Skeletal muscle satellite cell (primary cell): Measurements from ENCODE around the gene KIRREL3.

ENCODE experiments used
- H3K27me3 ChIP-seq: 2 replicates; pipeline ENCODE4 v1.7.0; 2013; ENCODE audit warnings: low read length; ENCODE audit not compliant: control insufficient read depth, insufficient read depth
- H3K36me3 ChIP-seq: 2 replicates; pipeline ENCODE4 v1.7.0; 2013; ENCODE audit warnings: mild to moderate bottlenecking, control low read depth, low read length; ENCODE audit not compliant: insufficient read depth
- H3K4me1 ChIP-seq: 2 replicates; pipeline ENCODE4 v1.7.0; 2013; ENCODE audit warnings: low read length; ENCODE audit not compliant: control insufficient read depth, insufficient read depth
- H3K4me2 ChIP-seq: 2 replicates; pipeline ENCODE4 v1.7.0; 2013; ENCODE audit warnings: mild to moderate bottlenecking, low read length
- H3K4me3 ChIP-seq: 2 replicates; pipeline ENCODE4 v1.7.0; 2013; ENCODE audit warnings: low read length
- H3K9ac ChIP-seq: 2 replicates; pipeline ENCODE4 v1.7.0; 2013; ENCODE audit warnings: mild to moderate bottlenecking, low read depth, low read length, moderate library complexity
- H3K9me3 ChIP-seq: replicated peaks from 2 replicates; pipeline ENCODE4 v1.7.0; 2013; ENCODE audit warnings: mild to moderate bottlenecking, control low read depth, low read length

The KIRREL3 gene

GRCh38 chr11:126521196-126521595, 479.4 kb downstream of the KIRREL3 start:
- no peaks in the 10 kb centered on the region for H3K4me1 ChIP-seq
- no peak overlapping the region for H3K4me2 ChIP-seq
- H3K9me3 ChIP-seq: no peaks in the 10 kb centered on the region
- H3K27me3 ChIP-seq: no peaks in the 10 kb centered on the region
- H3K36me3 ChIP-seq: no peaks in the 10 kb centered on the region
- H3K9ac ChIP-seq: no peak overlapping the region
- H3K4me3 ChIP-seq: no peak overlapping the region

- Histone ChIP-seq H3K36me3 (no peaks in the 10 kb centered on the region), H3K4me1 (no peaks in the 10 kb centered on the region), H3K27me3 (no peaks in the 10 kb centered on the region)
Measured at GRCh38 chr11:126519764-126520734, 480.5 kb downstream of the KIRREL3 start.

GRCh38 chr11:126518972-126519690, 481.4 kb downstream of the KIRREL3 start:
- Histone ChIP-seq H3K4me3 (no peak overlapping the region), H3K4me1 (no peaks in the 10 kb centered on the region), H3K4me2 (no peak overlapping the region), H3K9me3 (no peaks in the 10 kb centered on the region), H3K9ac (no peak overlapping the region), H3K27me3 (no peaks in the 10 kb centered on the region), H3K36me3 (no peaks in the 10 kb centered on the region)

More at GRCh38 chr11:126519764-126520734, 480.5 kb downstream of the KIRREL3 start:
- H3K4me2 ChIP-seq: no peak overlapping the region
- H3K9me3 ChIP-seq: no peaks in the 10 kb centered on the region
- no peak overlapping the region for H3K9ac ChIP-seq
- H3K4me3 ChIP-seq: no peak overlapping the region

DNA sequence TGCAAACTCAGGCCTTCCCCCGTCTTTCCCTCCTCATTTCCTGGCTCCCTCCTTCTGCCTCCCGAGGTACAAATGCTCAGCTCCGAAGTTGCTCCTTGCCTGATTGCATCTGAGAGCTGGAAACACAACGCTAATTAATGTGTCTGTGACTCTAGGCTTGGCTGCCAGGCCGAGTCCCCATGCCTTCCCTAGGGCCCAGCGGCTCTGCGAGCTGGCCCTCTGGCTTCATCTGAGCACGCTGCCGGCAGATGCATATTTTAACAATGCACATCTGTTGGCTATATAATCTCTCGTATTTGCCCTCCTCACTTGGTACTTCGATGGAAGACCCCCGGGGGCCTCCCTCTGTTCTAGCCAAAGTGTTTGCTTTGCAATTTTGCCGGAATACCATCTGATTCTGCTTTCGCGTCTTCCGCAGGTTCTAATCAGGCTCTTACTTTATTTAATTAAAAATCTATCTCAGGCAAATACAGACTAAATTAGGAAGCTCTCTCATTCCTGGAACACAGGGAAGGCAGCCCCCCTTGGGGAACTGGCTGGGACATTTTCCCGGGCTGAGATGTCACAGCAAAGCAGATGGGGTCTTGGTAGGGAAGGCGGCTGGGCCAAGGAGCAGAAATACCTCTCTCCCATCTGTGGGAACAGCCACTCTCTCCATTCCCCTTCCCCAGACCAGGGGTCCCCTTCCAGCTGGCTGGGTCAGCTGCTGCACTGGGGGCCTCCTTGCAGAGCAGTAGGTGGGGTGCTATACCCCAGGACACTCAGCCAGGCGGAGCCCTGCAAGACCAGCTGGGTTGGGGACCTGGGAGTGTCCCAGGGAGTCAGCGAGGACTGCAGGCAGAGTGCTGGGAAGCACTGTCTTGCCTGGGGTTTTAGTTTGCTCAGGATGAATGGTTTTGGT, 482.2 kb downstream of the KIRREL3 start:
- Histone ChIP-seq H3K9me3 (no peaks in the 10 kb centered on the region), H3K36me3 (no peaks in the 10 kb centered on the region), H3K4me3 (no peak overlapping the region), H3K4me2 (no peak overlapping the region), H3K4me1 (no peaks in the 10 kb centered on the region), H3K9ac (no peak overlapping the region), H3K27me3 (no peaks in the 10 kb centered on the region)

GRCh38 chr11:126515501-126515900, 485.1 kb downstream of the KIRREL3 start:
- Histone ChIP-seq H3K36me3 (no peaks in the 10 kb centered on the region), H3K27me3 (no peaks in the 10 kb centered on the region), H3K4me2 (no peak overlapping the region), H3K4me3 (no peak overlapping the region), H3K9ac (no peak overlapping the region), H3K9me3 (no peaks in the 10 kb centered on the region), H3K4me1 (no peaks in the 10 kb centered on the region)

DNA sequence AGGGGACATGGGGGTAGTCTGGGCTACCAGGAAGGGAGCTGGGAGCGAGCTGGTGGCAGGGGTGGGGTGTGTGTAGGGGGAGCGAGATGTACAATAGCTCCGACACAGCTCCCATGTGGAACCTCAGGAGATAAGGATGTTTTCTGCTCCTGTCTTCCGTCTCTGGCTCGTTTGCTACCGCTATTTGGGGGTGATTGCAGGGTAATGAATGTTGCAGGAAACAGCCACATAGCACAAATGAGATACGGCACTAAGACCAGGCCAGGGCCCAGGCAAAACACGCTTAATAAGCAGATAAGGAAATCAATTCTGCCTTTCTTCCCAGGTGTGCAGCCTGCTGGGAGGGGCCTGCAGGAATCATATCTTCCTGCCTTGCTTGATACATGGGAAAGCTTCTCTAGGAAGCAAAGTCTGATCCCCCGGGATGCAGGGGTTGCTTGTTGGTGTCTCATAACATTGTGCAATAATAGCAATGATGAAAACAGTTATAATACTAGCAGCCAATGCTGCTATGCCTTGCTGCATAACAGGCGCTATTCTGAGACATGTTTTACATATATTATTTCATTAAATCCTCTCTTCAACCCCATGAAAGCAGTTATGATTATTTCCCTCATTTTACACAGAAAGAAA, 486.4 kb downstream of the KIRREL3 start:
- H3K4me2 ChIP-seq: no peak overlapping the region
- H3K4me3 ChIP-seq: no peak overlapping the region
- H3K9ac ChIP-seq: no peak overlapping the region
- H3K4me1 ChIP-seq: no peaks in the 10 kb centered on the region
- H3K9me3 ChIP-seq: no peaks in the 10 kb centered on the region
- H3K27me3 ChIP-seq: no peaks in the 10 kb centered on the region
- H3K36me3 ChIP-seq: no peaks in the 10 kb centered on the region

DNA sequence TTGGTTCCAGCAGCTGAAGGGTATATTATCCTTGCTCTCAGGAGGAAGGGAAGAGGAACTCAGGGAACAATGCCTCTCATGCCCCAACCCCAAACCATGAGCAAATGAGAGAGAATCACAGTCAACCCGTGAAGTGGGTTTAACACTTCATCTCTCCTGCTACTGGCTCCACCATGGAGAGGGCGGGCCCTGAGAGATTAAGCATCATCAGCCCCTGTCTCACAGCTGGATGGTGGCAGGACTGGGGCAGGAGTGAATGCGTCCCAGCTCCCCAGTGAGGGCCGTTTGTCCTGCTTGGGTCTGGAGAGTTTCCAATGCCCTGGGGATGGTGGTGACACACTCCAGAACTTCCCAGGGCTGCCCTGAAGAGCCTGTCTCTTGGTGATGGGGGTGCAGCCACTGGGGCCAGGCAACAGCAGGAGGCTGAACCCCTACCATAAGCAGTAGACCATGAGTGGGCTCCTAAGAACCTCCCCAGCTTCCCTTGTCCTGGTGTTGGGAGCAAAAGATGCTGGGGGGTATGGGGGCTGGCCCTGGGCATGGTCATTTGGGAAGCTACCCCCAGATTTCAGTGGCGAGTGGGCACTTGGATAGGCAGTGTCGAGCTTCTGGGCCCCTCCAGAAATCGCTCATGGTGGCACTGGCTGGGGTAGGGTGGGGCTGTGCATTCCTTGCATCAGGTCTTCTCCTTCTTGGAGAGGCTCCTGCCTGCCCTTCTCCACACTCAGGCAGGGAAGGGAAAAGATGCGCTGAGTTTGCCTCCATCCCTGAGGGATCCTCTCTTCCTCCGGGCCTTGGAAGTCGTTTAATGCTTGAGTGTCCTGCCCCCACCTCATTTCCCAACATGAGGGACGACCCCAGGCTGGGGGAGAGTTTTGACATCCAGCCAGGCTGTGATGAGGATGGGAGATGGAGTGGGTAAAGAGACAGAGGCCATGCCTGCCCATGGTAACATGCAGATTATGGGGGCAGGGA, 487.5 kb downstream of the KIRREL3 start:
- Histone ChIP-seq H3K9ac (no peak overlapping the region), H3K4me1 (no peaks in the 10 kb centered on the region), H3K4me3 (no peak overlapping the region), H3K9me3 (no peaks in the 10 kb centered on the region), H3K27me3 (no peaks in the 10 kb centered on the region), H3K4me2 (no peak overlapping the region), H3K36me3 (no peaks in the 10 kb centered on the region)

DNA sequence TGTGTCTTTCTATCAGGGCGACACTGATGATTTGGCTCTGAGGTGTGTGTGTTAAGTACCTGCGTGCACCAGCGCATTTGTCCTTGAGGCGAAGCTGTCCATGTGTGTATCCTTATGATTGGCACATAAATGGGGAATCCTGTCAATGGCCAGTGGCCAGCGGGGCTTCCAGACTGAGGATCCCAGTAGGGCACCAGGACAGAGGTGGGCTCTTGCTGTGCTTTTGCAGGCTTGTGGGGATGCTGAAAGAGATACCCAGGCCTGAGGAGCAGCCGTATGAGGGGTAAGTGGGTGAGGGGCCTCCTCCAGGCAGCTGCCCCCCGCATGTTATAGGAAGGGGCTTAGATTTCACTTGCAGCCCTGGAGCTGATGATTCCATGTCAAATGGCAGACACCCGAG, 488.3 kb downstream of the KIRREL3 start:
- Histone ChIP-seq H3K4me2 (no peak overlapping the region), H3K36me3 (no peaks in the 10 kb centered on the region), H3K4me3 (no peak overlapping the region), H3K27me3 (no peaks in the 10 kb centered on the region), H3K9ac (no peak overlapping the region), H3K9me3 (no peaks in the 10 kb centered on the region), H3K4me1 (no peaks in the 10 kb centered on the region)

GRCh38 chr11:126511475-126512115, 489.0 kb downstream of the KIRREL3 start:
- no peaks in the 10 kb centered on the region for H3K9me3 ChIP-seq
- no peaks in the 10 kb centered on the region for H3K4me1 ChIP-seq
- no peaks in the 10 kb centered on the region for H3K27me3 ChIP-seq
- H3K9ac ChIP-seq: no peak overlapping the region
- H3K4me3 ChIP-seq: no peak overlapping the region
- H3K36me3 ChIP-seq: no peaks in the 10 kb centered on the region
- H3K4me2 ChIP-seq: no peak overlapping the region
